ENCODE measurements around the gene BSPRY.
"Not testable (repeated sequence)": the region's sequence is repeated elsewhere in the genome, so short reads cannot be mapped to it uniquely, and the experiment has no call there.

BSPRY gene

GRCh38 chr9:113372059-113372458, 22.7 kb downstream of the BSPRY start:
- Histone ChIP-seq H3K27me3 (replicated peaks) (no peaks in the 10 kb centered on the region), H3K27ac (no peak overlapping the region), H3K36me3 (replicated peaks) (no peaks in the 10 kb centered on the region), H3K4me3 (ENCODE audit: low read depth, low read length) (no peak overlapping the region)
- DNase-seq = no peak
- TF ChIP-seq CTCF (IDR thresholded peaks at IDR 0.05; ENCODE audit: low read depth, low read length, missing control alignments) = no peak
- in situ Hi-C loops (cut with HindIII; ENCODE audit: low pct_ligation_motif_present, low sequenced_read_pairs) = no loop called here

- no peak overlapping the region for H3K27ac ChIP-seq
- no peaks in the 10 kb centered on the region for H3K27me3 ChIP-seq (replicated peaks)
- no peak overlapping the region for H3K4me3 ChIP-seq (ENCODE audit: low read depth, low read length)
- no peak for DNase-seq
- in situ Hi-C loops (cut with HindIII; ENCODE audit: low pct_ligation_motif_present, low sequenced_read_pairs) = no loop called here
- no peak for TF ChIP-seq CTCF (IDR thresholded peaks at IDR 0.05; ENCODE audit: low read depth, low read length, missing control alignments)
- no peaks in the 10 kb centered on the region for H3K36me3 ChIP-seq (replicated peaks)
Observed at GRCh38 chr9:113373256-113373655, 23.9 kb downstream of the BSPRY start.

- Histone ChIP-seq H3K4me3 (ENCODE audit: low read depth, low read length) (no peak overlapping the region), H3K36me3 (replicated peaks) (no peaks in the 10 kb centered on the region), H3K27me3 (replicated peaks) (no peaks in the 10 kb centered on the region), H3K27ac (no peak overlapping the region)
- in situ Hi-C loops (cut with HindIII; ENCODE audit: low pct_ligation_motif_present, low sequenced_read_pairs) = no loop called here
- no peak for DNase-seq
- TF ChIP-seq CTCF (IDR thresholded peaks at IDR 0.05; ENCODE audit: low read depth, low read length, missing control alignments) = no peak
Observed at GRCh38 chr9:113373676-113374392, 24.5 kb downstream of the BSPRY start.

- peak; percentile 12 for DNase-seq
- no peak overlapping the region for H3K27ac ChIP-seq
- no peak overlapping the region for H3K4me3 ChIP-seq (ENCODE audit: low read depth, low read length)
- H3K36me3 ChIP-seq (replicated peaks) = no peaks in the 10 kb centered on the region
- TF ChIP-seq CTCF (IDR thresholded peaks at IDR 0.05; ENCODE audit: low read depth, low read length, missing control alignments) = no peak
- in situ Hi-C loops (cut with HindIII; ENCODE audit: low pct_ligation_motif_present, low sequenced_read_pairs) = no loop called here
- H3K27me3 ChIP-seq (replicated peaks) = no peaks in the 10 kb centered on the region
Observed at GRCh38 chr9:113375057-113376023, 26.0 kb downstream of the BSPRY start.

GRCh38 chr9:113376634-113377567, 27.6 kb downstream of the BSPRY start, which contains the start of gene HDHD3:
TSS of gene HDHD3 (minus strand) at chr9:113376986. CDS start at chr9:113374354, 2,632 bp downstream.
- H3K27ac ChIP-seq = no peak within 1 kb of the TSS
- in situ Hi-C loops (cut with HindIII; ENCODE audit: low pct_ligation_motif_present, low sequenced_read_pairs) = no loop called here
- H3K36me3 ChIP-seq (replicated peaks) = no peaks in the 10 kb centered on the region
- H3K4me3 ChIP-seq (ENCODE audit: low read depth, low read length) = peak within 1 kb of the TSS; percentile 79
- no peak for TF ChIP-seq CTCF (IDR thresholded peaks at IDR 0.05; ENCODE audit: low read depth, low read length, missing control alignments)
- peak; percentile 24 for DNase-seq
- H3K27me3 ChIP-seq (replicated peaks) = no peaks in the 10 kb centered on the region

- DNase-seq; H3K27me3 ChIP-seq (replicated peaks); in situ Hi-C loops (cut with HindIII; ENCODE audit: low pct_ligation_motif_present, low sequenced_read_pairs); H3K27ac ChIP-seq; H3K4me3 ChIP-seq (ENCODE audit: low read depth, low read length); H3K36me3 ChIP-seq (replicated peaks): not testable (repeated sequence)
Observed at GRCh38 chr9:113379094-113379828, 29.9 kb downstream of the BSPRY start.

- DNase-seq; in situ Hi-C loops (cut with HindIII; ENCODE audit: low pct_ligation_motif_present, low sequenced_read_pairs): not testable (repeated sequence)
Observed at GRCh38 chr9:113379829-113380210, 30.5 kb downstream of the BSPRY start.

More at GRCh38 chr9:113379829-113380210, 30.5 kb downstream of the BSPRY start:
- not testable (repeated sequence) for H3K36me3 ChIP-seq (replicated peaks); H3K4me3 ChIP-seq (ENCODE audit: low read depth, low read length); H3K27ac ChIP-seq; H3K27me3 ChIP-seq (replicated peaks)

Measured in brain microvascular endothelial cell (primary cell).